ENCODE data around the gene NCKAP5. TPM values are rescaled to one million over a fixed set of nuclear protein-coding genes. Genes with fewer than 3 reads are reported as not detected.

Gene NCKAP5
- total and polyA plus RNA-seq, 2 of the 13 experiments (the other 11 are each of a cell fraction or from before 2014, with no cell fraction given): 0.01 TPM; not detected in 1

GRCh38 chr2:132795220-132795619, 773.0 kb downstream of the NCKAP5 start:
- no peaks in the 10 kb centered on the region for H3K4me1 ChIP-seq (ENCODE audit: insufficient read depth, low read length)
- no peaks in the 10 kb centered on the region for H3K36me3 ChIP-seq (replicated peaks in 1 of 2; ENCODE audit: control insufficient read depth in 1 of 2, insufficient read depth in 2 of 2, low read length in 2 of 2)
- intact Hi-C loops (cut with micrococcal nuclease; ENCODE audit: unreplicated experiment) (no loop called here), in situ Hi-C loops (cut with HindIII; ENCODE audit: extremely low pct_ligation_motif_present, low pct_unique_long_range_greater_than_20kb) (no loop called here)
- H4K20me1 ChIP-seq (ENCODE audit: insufficient read depth, low read length): no peaks in the 10 kb centered on the region
- no peak overlapping the region for H3K9ac ChIP-seq (ENCODE audit: insufficient read depth, low read depth, low read length)
- BruUV-seq (replicated peaks): no TSS peak
- FAIRE-seq (no peak), DNase-seq (ENCODE audit: low spot score) (no peak), ATAC-seq (no peak)
- TF ChIP-seq ZFP91 (CRISPR knock-in tag; IDR thresholded peaks at IDR 0.05; ENCODE audit: borderline replicate concordance) (no peak), ZNF431 (CRISPR knock-in tag; IDR thresholded peaks at IDR 0.05; ENCODE audit: borderline replicate concordance, low read depth) (no peak), TCF7L2 (IDR thresholded peaks at IDR 0.05; ENCODE audit: low read depth, low read length) (no peak)
- H3K9me3 ChIP-seq (ENCODE audit: low read length): peaks cover 8% of the 10 kb centered on the region
- no peak overlapping the region for H3K4me3 ChIP-seq (replicated peaks in 1 of 3; ENCODE audit: insufficient read depth in 1 of 3, low read depth in 2 of 3, low read length in 3 of 3)
- CTCF ChIA-PET (ENCODE audit: low intra/inter-chr PET ratio, low total read pairs): no interaction called here
- H3K27ac ChIP-seq (ENCODE audit: extremely low read length, insufficient read depth, low read length): no peak overlapping the region
- no peaks in the 10 kb centered on the region for H3K79me2 ChIP-seq (ENCODE audit: insufficient read depth, low read length)
- H3K27me3 ChIP-seq (ENCODE audit: control insufficient read depth in 1 of 2, insufficient read depth in 2 of 2, low read length in 2 of 2): no peaks in the 10 kb centered on the region
- no peak overlapping the region for H2AFZ ChIP-seq (ENCODE audit: low read length)
- no peak overlapping the region for H3K4me2 ChIP-seq (ENCODE audit: low read depth, low read length)
- POLR2A ChIA-PET: no interaction called here
- 9% methylated on average over 2 of the region's 2 CpGs for WGBS (ENCODE audit: low lambda C conversion rate)

- 55% methylated on average over 8 of the region's 8 CpGs for WGBS (ENCODE audit: low lambda C conversion rate)
- H3K27me3 ChIP-seq (ENCODE audit: control insufficient read depth in 1 of 2, insufficient read depth in 2 of 2, low read length in 2 of 2): no peaks in the 10 kb centered on the region
- no peak overlapping the region for H3K4me2 ChIP-seq (ENCODE audit: low read depth, low read length)
- H4K20me1 ChIP-seq (ENCODE audit: insufficient read depth, low read length): no peaks in the 10 kb centered on the region
- CTCF ChIA-PET (ENCODE audit: low intra/inter-chr PET ratio, low total read pairs): no interaction called here
- no peak for DNase-seq (ENCODE audit: low spot score)
- no peaks in the 10 kb centered on the region for H3K79me2 ChIP-seq (ENCODE audit: insufficient read depth, low read length)
- H2AFZ ChIP-seq (ENCODE audit: low read length): no peak overlapping the region
- intact Hi-C loops (cut with micrococcal nuclease; ENCODE audit: unreplicated experiment) (no loop called here), in situ Hi-C loops (cut with HindIII; ENCODE audit: extremely low pct_ligation_motif_present, low pct_unique_long_range_greater_than_20kb) (no loop called here)
- H3K27ac ChIP-seq (ENCODE audit: extremely low read length, insufficient read depth, low read length): no peak overlapping the region
- H3K4me3 ChIP-seq (replicated peaks in 1 of 3; ENCODE audit: insufficient read depth in 1 of 3, low read depth in 2 of 3, low read length in 3 of 3): no peak overlapping the region
- ATAC-seq: no peak
- H3K9ac ChIP-seq (ENCODE audit: insufficient read depth, low read depth, low read length): no peak overlapping the region
- BruUV-seq (replicated peaks): no TSS peak
- no peaks in the 10 kb centered on the region for H3K36me3 ChIP-seq (replicated peaks in 1 of 2; ENCODE audit: control insufficient read depth in 1 of 2, insufficient read depth in 2 of 2, low read length in 2 of 2)
- H3K9me3 ChIP-seq (ENCODE audit: low read length): peaks cover 8% of the 10 kb centered on the region
- POLR2A ChIA-PET: no interaction called here
- no peaks in the 10 kb centered on the region for H3K4me1 ChIP-seq (ENCODE audit: insufficient read depth, low read length)
- FAIRE-seq: no peak
- TF ChIP-seq MBNL3 (CRISPR knock-in tag; conservative IDR thresholded peaks at IDR 0.05) (no peak), NR1H2 (CRISPR knock-in tag; IDR thresholded peaks at IDR 0.05; ENCODE audit: borderline replicate concordance, low read depth) (no peak), RARA (CRISPR knock-in tag; IDR thresholded peaks at IDR 0.05) (no peak), ZNF549 (CRISPR knock-in tag; IDR thresholded peaks at IDR 0.05) (no peak), ATF2 (CRISPR knock-in tag; IDR thresholded peaks at IDR 0.05) (no peak), SAFB2 (CRISPR knock-in tag; IDR thresholded peaks at IDR 0.05; ENCODE audit: borderline replicate concordance, low read depth) (no peak), ZSCAN22 (CRISPR knock-in tag; IDR thresholded peaks at IDR 0.05) (no peak), RBAK (CRISPR knock-in tag; IDR thresholded peaks at IDR 0.05) (no peak), NR2F1 (CRISPR knock-in tag; IDR thresholded peaks at IDR 0.05) (no peak), ZNF263 (CRISPR knock-in tag; IDR thresholded peaks at IDR 0.05) (no peak), AHR (CRISPR knock-in tag; IDR thresholded peaks at IDR 0.05) (no peak), MYNN (CRISPR knock-in tag; IDR thresholded peaks at IDR 0.05; ENCODE audit: low read depth) (no peak), ZNF605 (CRISPR knock-in tag; IDR thresholded peaks at IDR 0.05) (no peak)
Measured at GRCh38 chr2:132793532-132793931, 774.7 kb downstream of the NCKAP5 start.

All from HepG2 (cell line).